Measurements from ENCODE around the gene BDP1. TPM values are rescaled to one million over a fixed set of nuclear protein-coding genes. Genes with fewer than 3 reads are reported as not detected.
"Not testable (repeated sequence)": the region's sequence is repeated elsewhere in the genome, so short reads cannot be mapped to it uniquely, and the experiment has no call there.

BDP1 gene
- total RNA-seq, 1 experiment from 2014 or later: 31.2 TPM

DNA sequence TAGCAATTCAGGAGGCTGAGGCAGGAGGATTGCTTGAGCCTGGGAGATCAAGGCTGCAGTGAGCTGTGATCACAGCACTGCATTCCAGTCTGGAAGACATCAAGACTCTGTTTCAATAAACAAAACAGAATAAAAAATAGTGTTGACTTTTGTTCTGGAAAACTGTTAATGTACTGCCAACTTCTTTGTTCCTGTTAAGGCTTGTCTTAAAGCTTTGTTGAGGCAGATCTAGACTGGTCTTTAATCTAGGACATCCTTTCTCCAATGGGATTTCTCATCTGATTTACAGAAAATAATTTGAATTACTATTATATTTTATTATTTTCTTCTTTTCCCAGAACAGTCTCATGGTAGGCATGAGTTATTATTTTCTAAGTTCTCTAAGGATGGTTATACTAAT lies 26.0 kb downstream of the BDP1 start:
- Mint-ChIP-seq H3K9me3 (ENCODE audit: low read depth, unreplicated experiment) (no peaks in the 10 kb centered on the region), H3K4me1 (ENCODE audit: low read depth, unreplicated experiment) (peaks cover 30% of the 10 kb centered on the region), H3K4me3 (ENCODE audit: low read depth, unreplicated experiment) (no peak overlapping the region), H3K27ac (ENCODE audit: unreplicated experiment) (no peak overlapping the region), H3K27me3 (ENCODE audit: unreplicated experiment) (no peaks in the 10 kb centered on the region), H3K36me3 (ENCODE audit: insufficient read depth, unreplicated experiment) (peaks cover 49% of the 10 kb centered on the region)
- CTCF ChIA-PET: no interaction called here
- no TSS peak for BruUV-seq (replicated peaks)
- no peak for DNase-seq
- intact Hi-C loops (cut with micrococcal nuclease; ENCODE audit: unreplicated experiment): loop anchor here (5.0 kb wide), 1 partner anchor 276 kb away; no protein-coding TSS in a partner anchor
- TF ChIP-seq, protein P1, sequence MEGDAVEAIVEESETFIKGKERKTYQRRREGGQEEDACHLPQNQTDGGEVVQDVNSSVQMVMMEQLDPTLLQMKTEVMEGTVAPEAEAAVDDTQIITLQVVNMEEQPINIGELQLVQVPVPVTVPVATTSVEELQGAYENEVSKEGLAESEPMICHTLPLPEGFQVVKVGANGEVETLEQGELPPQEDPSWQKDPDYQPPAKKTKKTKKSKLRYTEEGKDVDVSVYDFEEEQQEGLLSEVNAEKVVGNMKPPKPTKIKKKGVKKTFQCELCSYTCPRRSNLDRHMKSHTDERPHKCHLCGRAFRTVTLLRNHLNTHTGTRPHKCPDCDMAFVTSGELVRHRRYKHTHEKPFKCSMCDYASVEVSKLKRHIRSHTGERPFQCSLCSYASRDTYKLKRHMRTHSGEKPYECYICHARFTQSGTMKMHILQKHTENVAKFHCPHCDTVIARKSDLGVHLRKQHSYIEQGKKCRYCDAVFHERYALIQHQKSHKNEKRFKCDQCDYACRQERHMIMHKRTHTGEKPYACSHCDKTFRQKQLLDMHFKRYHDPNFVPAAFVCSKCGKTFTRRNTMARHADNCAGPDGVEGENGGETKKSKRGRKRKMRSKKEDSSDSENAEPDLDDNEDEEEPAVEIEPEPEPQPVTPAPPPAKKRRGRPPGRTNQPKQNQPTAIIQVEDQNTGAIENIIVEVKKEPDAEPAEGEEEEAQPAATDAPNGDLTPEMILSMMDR (IDR thresholded peaks at IDR 0.05; ENCODE audit: unreplicated experiment): no peak

DNA sequence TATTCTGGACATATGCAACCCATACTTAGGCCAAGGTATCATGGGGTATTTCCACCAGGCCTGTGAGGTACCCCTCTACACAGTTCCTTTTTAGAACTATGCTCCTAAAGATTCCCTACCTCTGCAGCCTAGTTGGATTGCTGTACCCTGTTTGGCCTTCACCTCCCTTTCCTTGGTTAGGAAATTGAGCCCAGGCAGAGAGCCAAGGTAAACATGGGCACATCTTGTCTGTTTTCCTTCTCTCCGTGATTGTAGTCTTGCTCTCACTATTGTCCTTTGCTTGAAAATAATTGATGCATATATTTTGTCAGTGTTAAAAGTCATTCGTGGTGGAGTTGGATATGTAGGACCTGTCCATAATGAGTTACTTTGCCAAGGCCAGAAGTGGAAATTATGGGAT lies 26.7 kb downstream of the BDP1 start:
- intact Hi-C loops (cut with micrococcal nuclease; ENCODE audit: unreplicated experiment): loop anchor here (5.0 kb wide), 1 partner anchor 275 kb away; no protein-coding TSS in a partner anchor
- H3K27me3 Mint-ChIP-seq (ENCODE audit: unreplicated experiment): no peaks in the 10 kb centered on the region
- no TSS peak for BruUV-seq (replicated peaks)
- peak overlapping the region; percentile 13 for H3K27ac Mint-ChIP-seq (ENCODE audit: unreplicated experiment)
- H3K4me3 Mint-ChIP-seq (ENCODE audit: low read depth, unreplicated experiment): no peak overlapping the region
- H3K4me1 Mint-ChIP-seq (ENCODE audit: low read depth, unreplicated experiment): peaks cover 30% of the 10 kb centered on the region
- H3K36me3 Mint-ChIP-seq (ENCODE audit: insufficient read depth, unreplicated experiment): peaks cover 46% of the 10 kb centered on the region
- peak; percentile 40 for DNase-seq
- no peaks in the 10 kb centered on the region for H3K9me3 Mint-ChIP-seq (ENCODE audit: low read depth, unreplicated experiment)
- CTCF ChIA-PET: no interaction called here
- TF ChIP-seq, protein P1 (IDR thresholded peaks at IDR 0.05; ENCODE audit: unreplicated experiment): no peak

DNA sequence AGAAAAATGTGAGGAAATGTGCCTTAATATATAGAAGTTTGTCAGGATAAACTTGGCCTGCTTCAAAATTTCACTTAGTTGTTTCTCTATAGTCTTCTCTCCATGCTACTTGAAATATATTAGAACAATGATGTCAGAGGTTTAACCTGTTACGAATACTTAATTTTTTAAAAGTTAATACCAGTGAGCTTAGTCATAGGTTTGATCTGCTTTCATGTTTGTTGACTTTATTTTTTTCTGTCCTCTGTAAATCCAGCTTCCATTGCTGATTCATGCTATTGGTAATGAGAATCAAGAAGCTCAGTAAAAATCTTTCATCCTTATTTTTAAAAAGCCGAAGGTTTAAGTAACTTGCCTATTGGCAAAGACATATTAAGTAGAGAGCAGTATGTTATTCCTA lies 27.9 kb downstream of the BDP1 start:
- peak overlapping the region; percentile 13 for H3K27ac Mint-ChIP-seq (ENCODE audit: unreplicated experiment)
- BruUV-seq (replicated peaks): no TSS peak
- no peaks in the 10 kb centered on the region for H3K9me3 Mint-ChIP-seq (ENCODE audit: low read depth, unreplicated experiment)

DNA sequence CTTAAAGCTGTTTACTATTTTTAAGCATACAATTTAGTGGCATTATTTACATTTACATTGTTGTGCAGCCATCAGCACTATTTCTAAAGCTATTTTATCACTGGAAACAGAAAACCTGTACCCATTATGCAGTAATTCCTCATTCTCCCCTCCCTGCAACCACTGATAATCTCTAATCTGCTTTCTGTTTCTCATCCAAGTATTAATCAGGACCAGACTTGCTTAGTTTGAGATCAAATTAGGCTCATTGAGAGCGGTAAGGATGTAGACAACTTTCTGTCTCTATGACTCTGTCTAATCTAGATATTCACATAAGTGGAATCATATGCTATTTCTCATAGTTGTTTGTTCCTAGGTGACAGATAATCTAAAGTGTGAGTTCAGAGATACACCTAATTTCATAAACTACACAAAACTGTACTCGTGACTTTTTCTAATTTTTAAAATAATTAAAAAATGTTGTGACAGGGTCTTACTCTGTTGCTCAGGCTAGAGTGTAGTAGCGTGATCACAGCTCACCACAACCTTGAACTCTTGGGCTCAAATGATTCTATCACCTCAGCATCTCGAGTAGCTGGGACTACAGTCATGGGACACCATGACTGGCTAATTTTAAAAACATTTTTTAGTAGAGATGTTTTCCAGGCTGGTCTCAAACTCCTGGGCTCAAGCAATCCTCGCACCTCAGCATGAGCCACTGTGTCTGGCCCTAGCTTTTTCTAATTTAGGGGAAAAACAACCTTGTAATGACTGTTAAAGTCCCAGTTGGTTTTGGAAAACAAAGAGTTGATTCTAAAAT lies 37.6 kb downstream of the BDP1 start:
- intact Hi-C loops (cut with micrococcal nuclease; ENCODE audit: unreplicated experiment): no loop called here
- H3K27ac Mint-ChIP-seq (ENCODE audit: unreplicated experiment): peak overlapping the region; percentile 60
- H3K36me3 Mint-ChIP-seq (ENCODE audit: insufficient read depth, unreplicated experiment): peaks cover 54% of the 10 kb centered on the region
- no TSS peak for BruUV-seq (replicated peaks)
- TF ChIP-seq, protein P1 (IDR thresholded peaks at IDR 0.05; ENCODE audit: unreplicated experiment): no peak
- CTCF ChIA-PET: no interaction called here
- no peak for DNase-seq
- H3K27me3 Mint-ChIP-seq (ENCODE audit: unreplicated experiment): no peaks in the 10 kb centered on the region
- H3K4me3 Mint-ChIP-seq (ENCODE audit: low read depth, unreplicated experiment): no peak overlapping the region
- no peaks in the 10 kb centered on the region for H3K9me3 Mint-ChIP-seq (ENCODE audit: low read depth, unreplicated experiment)
- H3K4me1 Mint-ChIP-seq (ENCODE audit: low read depth, unreplicated experiment): no peaks in the 10 kb centered on the region

More for the DNA sequence above, 27.9 kb downstream of the BDP1 start:
- peaks cover 30% of the 10 kb centered on the region for H3K4me1 Mint-ChIP-seq (ENCODE audit: low read depth, unreplicated experiment)
- H3K27me3 Mint-ChIP-seq (ENCODE audit: unreplicated experiment): no peaks in the 10 kb centered on the region
- TF ChIP-seq, protein P1 (IDR thresholded peaks at IDR 0.05; ENCODE audit: unreplicated experiment): no peak
- intact Hi-C loops (cut with micrococcal nuclease; ENCODE audit: unreplicated experiment): loop anchor here (5.0 kb wide), 1 partner anchor 274 kb away; no protein-coding TSS in a partner anchor
- H3K4me3 Mint-ChIP-seq (ENCODE audit: low read depth, unreplicated experiment): peak overlapping the region; percentile 18
- DNase-seq: no peak
- H3K36me3 Mint-ChIP-seq (ENCODE audit: insufficient read depth, unreplicated experiment): peaks cover 47% of the 10 kb centered on the region
- CTCF ChIA-PET: interaction anchor here (0.6 to 0.7 kb wide), 3 partner anchors 12 to 80 kb away, joined by 3 read pairs; no protein-coding TSS in a partner anchor

DNA sequence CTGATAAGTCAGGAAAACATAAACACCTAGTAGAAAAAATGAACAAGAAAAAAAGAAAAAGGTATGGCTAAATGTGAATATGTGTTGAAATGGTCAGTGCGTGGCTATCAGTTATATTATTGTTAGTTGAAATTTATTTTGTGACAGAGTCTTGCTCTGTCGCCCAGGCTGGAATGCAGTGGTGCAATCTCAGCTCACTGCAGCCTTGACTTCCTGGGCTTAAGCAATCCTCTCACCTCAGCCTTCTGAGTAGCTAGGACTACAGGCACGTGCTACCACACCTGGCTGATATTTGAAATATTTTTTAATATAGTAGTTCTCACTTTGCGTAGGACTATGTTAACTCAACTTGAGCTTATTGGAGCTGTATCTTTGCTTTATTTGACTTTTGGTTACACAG lies 38.8 kb downstream of the BDP1 start:
- CTCF ChIA-PET; H3K4me1 Mint-ChIP-seq (ENCODE audit: low read depth, unreplicated experiment); H3K27ac Mint-ChIP-seq (ENCODE audit: unreplicated experiment); intact Hi-C loops (cut with micrococcal nuclease; ENCODE audit: unreplicated experiment); H3K27me3 Mint-ChIP-seq (ENCODE audit: unreplicated experiment); DNase-seq; H3K9me3 Mint-ChIP-seq (ENCODE audit: low read depth, unreplicated experiment); BruUV-seq (replicated peaks); H3K4me3 Mint-ChIP-seq (ENCODE audit: low read depth, unreplicated experiment): not testable (repeated sequence)
- peaks cover 56% of the 10 kb centered on the region for H3K36me3 Mint-ChIP-seq (ENCODE audit: insufficient read depth, unreplicated experiment)

DNA sequence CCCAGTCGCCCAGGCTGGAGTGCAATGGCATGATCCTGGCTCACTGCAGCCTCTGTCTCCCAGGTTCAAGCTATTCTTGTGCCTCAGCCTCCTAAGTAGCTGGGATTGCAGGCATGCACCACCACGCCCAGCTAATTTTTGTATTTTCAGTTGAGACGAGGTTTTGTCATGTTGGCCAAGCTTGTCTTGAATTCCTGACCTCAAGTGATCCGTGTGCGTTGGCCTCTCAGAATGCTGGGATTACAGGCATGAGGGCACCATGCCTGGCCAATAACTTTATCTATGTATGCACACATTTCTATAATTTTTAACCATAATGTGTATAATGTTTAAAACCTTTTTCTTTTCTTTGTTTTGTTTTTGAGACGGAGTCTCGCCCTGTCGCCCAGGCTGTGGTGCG lies 43.3 kb downstream of the BDP1 start:
- peaks cover 66% of the 10 kb centered on the region for H3K36me3 Mint-ChIP-seq (ENCODE audit: insufficient read depth, unreplicated experiment)
- DNase-seq; H3K4me3 Mint-ChIP-seq (ENCODE audit: low read depth, unreplicated experiment); H3K4me1 Mint-ChIP-seq (ENCODE audit: low read depth, unreplicated experiment); CTCF ChIA-PET; H3K27me3 Mint-ChIP-seq (ENCODE audit: unreplicated experiment); H3K9me3 Mint-ChIP-seq (ENCODE audit: low read depth, unreplicated experiment); H3K27ac Mint-ChIP-seq (ENCODE audit: unreplicated experiment); BruUV-seq (replicated peaks); intact Hi-C loops (cut with micrococcal nuclease; ENCODE audit: unreplicated experiment): not testable (repeated sequence)

All from Calu3 (cell line).